Activated CD4-positive, alpha-beta T cell treated with anti-CD3 and anti-CD28 coated beads, Interleukin-2, amount 10 ng/mL, durations not matched to agents 7 days and 5 days (primary cell): Measurements from ENCODE around the gene METTL21A. TPM values are rescaled to one million over a fixed set of nuclear protein-coding genes. Genes with fewer than 3 reads are reported as not detected.
A peak's percentile ranks its signal among the peaks of the same experiment; 100 is the strongest.
"Not testable (repeated sequence)": the region's sequence is repeated elsewhere in the genome, so short reads cannot be mapped to it uniquely, and the experiment has no call there.

Source experiments
- CTCF ChIA-PET: fragments of 350-600 bp; sonication (Branson Sonifier 250); formaldehyde crosslinking; loops from one replicate; lab custom pipeline; 2021; ENCODE audit warnings: antibody characterized with exemption; lab: Charles Lee
- POLR2A ChIA-PET: fragments of 350-600 bp; sonication (Branson Sonifier 250); formaldehyde crosslinking; loops from one replicate; lab custom pipeline; 2021; ENCODE audit warnings: antibody characterized with exemption; lab: Charles Lee
- DNase-seq: peaks from one replicate; pipeline ENCODE4 v3.0.0-alpha.2; 2020
- H3K27ac Mint-ChIP-seq: one replicate; pipeline ENCODE4 v1.8.0; 2021; ENCODE audit warnings: mild to moderate bottlenecking, moderate library complexity, mixed read lengths
- H3K27me3 Mint-ChIP-seq: one replicate; pipeline ENCODE4 v1.8.0; 2021; ENCODE audit warnings: mixed read lengths
- H3K36me3 Mint-ChIP-seq: one replicate; pipeline ENCODE4 v1.8.0; 2021; ENCODE audit warnings: low read depth, mixed read lengths
- H3K4me1 Mint-ChIP-seq: one replicate; pipeline ENCODE4 v1.8.0; 2021; ENCODE audit warnings: mixed read lengths
- H3K4me3 Mint-ChIP-seq: one replicate; pipeline ENCODE4 v1.8.0; 2021; ENCODE audit warnings: mild to moderate bottlenecking, moderate library complexity, mixed read lengths
- H3K9me3 Mint-ChIP-seq: one replicate; pipeline ENCODE4 v1.8.0; 2021; ENCODE audit warnings: mixed read lengths
- total RNA-seq, 2 experiments: library from RNA; stranded (reverse); gene quantifications; one replicate each; pipeline ENCODE4 v1.2.3, GENCODE V29; 2021

The METTL21A gene
- total RNA-seq = 10 to 100 TPM; 18.8 to 19.3 TPM

DNA sequence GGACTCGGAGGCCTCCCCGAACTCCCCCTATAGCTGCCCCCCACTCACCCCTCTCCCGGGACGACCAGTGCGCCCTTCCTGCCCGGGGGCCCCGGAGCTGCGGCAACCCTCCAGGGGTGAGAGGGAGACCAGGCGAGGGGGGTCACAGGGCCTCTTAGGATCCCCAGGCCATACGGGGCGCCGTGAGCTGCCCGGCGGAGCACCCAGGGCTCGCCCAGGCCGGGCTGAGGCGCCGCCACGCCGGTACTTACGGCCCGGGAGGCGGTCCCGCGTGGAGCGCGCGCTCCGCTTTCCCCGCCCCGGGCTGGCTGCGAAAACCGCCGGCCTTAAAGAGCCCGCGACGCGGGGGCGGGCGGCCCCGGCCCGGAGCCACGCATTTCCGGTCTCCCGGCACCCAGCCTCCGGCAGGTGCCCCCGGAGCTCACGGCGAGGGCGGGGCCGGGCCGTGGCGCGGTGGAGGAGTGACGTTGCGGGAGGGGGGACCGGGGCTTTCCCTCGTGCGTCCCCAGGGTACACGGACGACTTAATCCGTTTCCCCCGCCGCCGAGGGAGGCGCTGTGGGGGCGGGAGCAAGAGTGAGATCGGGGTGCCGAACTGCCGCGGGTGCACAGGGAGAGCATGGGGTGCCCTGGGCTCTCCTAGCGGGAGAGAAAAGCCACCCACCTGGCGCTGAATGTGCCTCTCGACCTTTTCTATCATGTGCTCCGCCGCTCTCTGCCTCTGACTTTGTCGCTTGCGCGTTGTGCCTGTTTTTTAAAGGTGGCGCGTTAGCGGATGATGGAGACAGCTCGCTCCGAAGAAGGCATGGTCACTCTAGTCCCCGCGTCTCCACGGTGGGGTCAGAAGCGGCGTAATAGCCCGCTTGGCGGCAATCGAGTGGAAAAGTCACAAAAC is at the start of gene METTL21A:
METTL21A (minus strand) TSS at position 381 of the 894 bp plus-strand sequence. CDS start 1,019 bp downstream, outside the sequence.
- Mint-ChIP-seq H3K4me1 (peaks cover 46% of the 10 kb centered on the region), H3K27ac (peak within 1 kb of the TSS; percentile 97), H3K4me3 (peak within 1 kb of the TSS; percentile 93), H3K27me3 (no peaks in the 10 kb centered on the region), H3K9me3 (no peaks in the 10 kb centered on the region), H3K36me3 (peaks cover 22% of the 10 kb centered on the region)
- POLR2A ChIA-PET = interaction anchor here (0.6 to 2.2 kb wide), 4 partner anchors 92 to 120 kb away, joined by 3 to 12 read pairs (median 8); partner anchors contain the start of gene CREB1
- DNase-seq = peak; percentile 93
- CTCF ChIA-PET = interaction anchor here (0.5 to 2.6 kb wide), 26 partner anchors 10 to 899 kb away, joined by 3 to 17 read pairs (median 4); partner anchors contain the start of genes FASTKD2 and MDH1B

DNA sequence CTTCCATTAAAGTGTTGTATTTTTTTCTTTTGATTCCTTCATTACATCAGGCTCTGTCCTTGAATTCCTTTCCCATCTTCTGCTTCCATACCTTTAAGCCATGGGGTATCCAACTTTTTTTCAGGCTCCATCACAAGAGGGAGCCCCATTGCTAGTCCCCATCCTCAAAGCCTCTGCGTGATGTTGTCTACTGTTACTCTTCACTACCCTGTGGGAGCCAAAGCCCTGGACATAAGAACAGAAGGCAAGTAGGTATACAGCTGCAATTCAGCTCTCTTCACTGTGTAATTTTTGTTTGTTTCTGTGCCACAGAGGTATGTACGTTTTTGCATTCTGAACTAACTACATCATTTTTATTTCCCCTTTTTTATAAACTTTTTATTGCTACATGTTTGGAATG is 49.6 kb upstream of the METTL21A start:
- ChIA-PET CTCF (interaction anchor here (0.6 kb wide), 1 partner anchor 431 kb away, joined by 3 read pairs; no protein-coding TSS in a partner anchor), POLR2A (no interaction called here)
- H3K36me3 Mint-ChIP-seq = no peaks in the 10 kb centered on the region
- no peaks in the 10 kb centered on the region for H3K9me3 Mint-ChIP-seq
- H3K4me1 Mint-ChIP-seq = no peaks in the 10 kb centered on the region
- H3K4me3 Mint-ChIP-seq = no peak overlapping the region
- no peak overlapping the region for H3K27ac Mint-ChIP-seq
- no peak for DNase-seq
- H3K27me3 Mint-ChIP-seq = peaks cover 3% of the 10 kb centered on the region

DNA sequence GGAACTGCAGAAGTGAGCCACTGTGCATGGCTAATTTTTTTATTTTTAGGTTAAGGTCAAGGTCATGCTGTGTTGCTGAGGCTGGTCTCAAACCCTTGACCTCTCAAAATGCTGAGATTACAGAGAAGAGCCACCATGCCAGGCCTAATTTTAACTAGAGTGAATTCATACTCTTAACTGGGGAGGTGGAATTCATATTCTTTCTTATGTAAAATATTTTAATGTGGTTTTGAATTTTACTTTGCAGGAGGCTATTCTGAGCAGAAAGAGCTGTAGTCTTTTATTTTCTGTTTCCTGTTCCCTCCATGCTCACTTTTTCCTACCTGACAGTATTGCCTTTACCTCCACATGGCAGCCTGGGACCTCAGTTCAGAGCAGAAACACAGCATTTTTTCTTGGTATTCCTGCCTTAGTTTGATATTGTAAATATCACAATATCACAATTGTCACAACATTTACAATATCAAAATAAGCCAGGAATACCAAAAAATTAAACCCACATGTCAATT is 49.1 kb upstream of the METTL21A start:
- Mint-ChIP-seq H3K4me3 (no peak overlapping the region), H3K36me3 (no peaks in the 10 kb centered on the region), H3K27ac (no peak overlapping the region), H3K27me3 (peaks cover 3% of the 10 kb centered on the region), H3K9me3 (no peaks in the 10 kb centered on the region), H3K4me1 (no peaks in the 10 kb centered on the region)
- POLR2A ChIA-PET = no interaction called here
- CTCF ChIA-PET = interaction anchor here (0.5 kb wide), 1 partner anchor 163 kb away, joined by 4 read pairs; no protein-coding TSS in a partner anchor
- DNase-seq = no peak

DNA sequence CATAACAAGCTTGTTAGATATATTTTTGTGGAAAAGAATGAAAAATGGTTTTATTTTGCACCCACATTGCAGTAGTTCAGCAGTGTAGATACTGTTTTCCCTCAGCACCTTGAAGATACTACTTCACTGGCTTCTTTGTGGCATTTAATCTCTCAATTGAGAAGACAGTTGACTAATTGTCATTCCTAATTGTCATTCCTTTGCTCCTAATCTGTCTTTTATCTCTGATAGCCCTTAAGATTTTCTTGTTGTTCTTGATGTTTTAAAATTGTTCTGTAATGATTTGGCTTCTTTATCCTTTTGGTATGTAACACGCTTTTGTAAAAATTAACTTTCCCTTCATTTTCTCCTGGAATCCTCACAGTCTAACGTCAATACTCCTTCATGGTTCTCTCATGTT is 48.2 kb upstream of the METTL21A start:
- H3K4me1 Mint-ChIP-seq = no peaks in the 10 kb centered on the region
- POLR2A ChIA-PET = no interaction called here
- peaks cover 3% of the 10 kb centered on the region for H3K27me3 Mint-ChIP-seq
- no peak overlapping the region for H3K27ac Mint-ChIP-seq
- no peak overlapping the region for H3K4me3 Mint-ChIP-seq
- no peaks in the 10 kb centered on the region for H3K9me3 Mint-ChIP-seq
- H3K36me3 Mint-ChIP-seq = no peaks in the 10 kb centered on the region
- CTCF ChIA-PET = interaction anchor here (0.5 kb wide), 1 partner anchor 164 kb away, joined by 4 read pairs; no protein-coding TSS in a partner anchor
- no peak for DNase-seq

DNA sequence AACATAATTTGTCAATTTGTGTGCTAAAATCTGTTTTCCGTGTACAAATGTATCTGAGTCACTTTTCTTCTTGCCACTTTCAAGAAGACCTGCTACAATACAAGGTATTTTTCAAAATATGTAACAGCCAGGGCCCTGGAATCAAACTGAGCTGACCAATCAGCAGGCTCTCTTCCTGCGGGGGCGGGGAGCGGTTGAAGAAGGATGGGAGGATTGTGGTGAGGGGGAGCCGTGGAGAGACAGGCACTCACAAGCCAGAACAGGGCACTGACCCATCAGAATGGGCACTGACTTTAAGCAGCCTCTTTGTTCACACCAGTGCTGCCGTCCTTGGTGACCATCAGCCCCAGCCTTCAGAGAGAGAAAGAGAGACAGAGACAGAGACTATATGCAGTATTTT is 45.7 kb upstream of the METTL21A start:
- ChIA-PET POLR2A (no interaction called here), CTCF (no interaction called here)
- Mint-ChIP-seq H3K27ac (no peak overlapping the region), H3K4me1 (no peaks in the 10 kb centered on the region), H3K27me3 (peaks cover 3% of the 10 kb centered on the region), H3K36me3 (no peaks in the 10 kb centered on the region), H3K4me3 (no peak overlapping the region), H3K9me3 (no peaks in the 10 kb centered on the region)
- no peak for DNase-seq

DNA sequence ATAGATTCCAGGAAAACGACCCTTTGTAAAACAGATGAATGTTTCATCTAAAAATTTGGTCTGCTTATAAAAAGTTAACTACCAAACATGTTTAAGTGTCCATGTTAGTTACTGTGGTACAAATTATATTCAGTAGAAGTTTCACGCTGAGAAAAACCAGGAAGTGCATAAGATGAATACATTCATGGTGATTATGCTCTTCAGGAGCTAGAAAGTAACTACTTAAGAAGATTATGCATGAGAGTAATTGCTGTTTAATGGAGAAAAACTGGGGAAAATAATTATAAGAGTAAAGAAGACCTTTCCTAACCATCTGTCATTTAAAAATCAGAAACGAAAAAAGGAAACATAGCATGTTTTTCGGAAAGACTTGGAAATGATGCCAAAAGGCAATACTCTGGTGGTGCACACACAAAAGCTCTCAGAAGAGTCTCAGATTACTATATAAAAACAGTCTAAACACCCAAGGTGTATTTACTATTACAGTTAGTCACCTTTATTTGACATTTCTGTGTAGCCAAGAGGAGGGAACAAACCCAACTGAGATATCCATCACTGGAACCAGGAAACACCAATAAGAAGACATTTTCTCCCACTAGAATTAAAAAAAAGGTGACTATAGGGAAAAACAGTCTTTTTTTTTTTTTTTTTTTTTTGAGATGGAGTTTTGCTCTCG is 38.8 kb upstream of the METTL21A start:
- H3K4me3 Mint-ChIP-seq = no peak overlapping the region
- H3K36me3 Mint-ChIP-seq = no peaks in the 10 kb centered on the region
- ChIA-PET POLR2A (no interaction called here), CTCF (no interaction called here)
- no peak overlapping the region for H3K27ac Mint-ChIP-seq
- no peaks in the 10 kb centered on the region for H3K4me1 Mint-ChIP-seq
- no peaks in the 10 kb centered on the region for H3K9me3 Mint-ChIP-seq
- no peaks in the 10 kb centered on the region for H3K27me3 Mint-ChIP-seq
- DNase-seq = no peak

DNA sequence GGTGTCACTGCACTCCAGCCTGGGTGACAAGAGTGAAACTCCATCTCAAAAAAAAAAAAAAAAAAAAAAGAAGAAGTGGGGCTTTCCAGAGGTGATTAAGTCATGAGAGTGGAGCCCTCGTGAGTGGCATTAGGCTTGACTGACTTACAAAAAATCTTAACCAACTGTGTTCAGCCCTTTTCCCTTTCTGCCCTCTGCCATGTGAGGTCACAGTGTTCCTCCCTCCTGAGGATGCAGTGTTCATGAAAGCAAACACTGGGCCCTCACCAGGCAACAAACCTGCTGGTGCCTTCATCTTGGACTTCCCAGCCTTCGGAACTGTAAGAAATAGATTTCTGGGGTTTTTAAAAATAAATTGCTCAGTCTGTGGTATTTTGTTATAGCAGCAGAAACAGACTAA is 37.0 kb upstream of the METTL21A start:
- Mint-ChIP-seq H3K4me1 (no peaks in the 10 kb centered on the region), H3K27me3 (no peaks in the 10 kb centered on the region), H3K9me3 (no peaks in the 10 kb centered on the region), H3K4me3 (no peak overlapping the region), H3K27ac (no peak overlapping the region), H3K36me3 (no peaks in the 10 kb centered on the region)
- ChIA-PET CTCF (no interaction called here), POLR2A (no interaction called here)
- no peak for DNase-seq

DNA sequence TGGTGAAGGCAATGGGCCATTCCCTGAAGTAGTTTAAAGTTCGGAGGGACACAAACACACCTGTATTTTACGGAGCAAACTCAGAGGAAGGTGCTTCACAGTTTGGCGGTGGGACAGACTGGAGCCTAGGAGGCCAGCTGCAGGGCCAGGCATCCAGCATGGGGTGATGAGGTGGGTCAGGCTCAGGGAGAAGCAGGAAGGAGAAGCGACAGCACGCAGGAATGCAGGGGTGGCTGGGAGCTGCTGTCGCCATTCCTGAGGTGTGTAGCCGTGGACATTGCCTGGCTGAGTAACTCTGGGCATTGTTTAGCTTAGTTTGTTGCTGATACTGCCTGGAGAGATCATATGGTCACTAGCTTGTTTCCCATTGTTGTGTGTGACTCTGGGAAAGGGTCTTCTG is 35.8 kb upstream of the METTL21A start:
- no peaks in the 10 kb centered on the region for H3K27me3 Mint-ChIP-seq
- DNase-seq = no peak
- H3K9me3 Mint-ChIP-seq = no peaks in the 10 kb centered on the region
- H3K27ac Mint-ChIP-seq = no peak overlapping the region
- ChIA-PET POLR2A (no interaction called here), CTCF (interaction anchor here (0.7 kb wide), 1 partner anchor 1527 kb away, joined by 3 read pairs; no protein-coding TSS in a partner anchor)
- no peak overlapping the region for H3K4me3 Mint-ChIP-seq
- no peaks in the 10 kb centered on the region for H3K4me1 Mint-ChIP-seq
- no peaks in the 10 kb centered on the region for H3K36me3 Mint-ChIP-seq

DNA sequence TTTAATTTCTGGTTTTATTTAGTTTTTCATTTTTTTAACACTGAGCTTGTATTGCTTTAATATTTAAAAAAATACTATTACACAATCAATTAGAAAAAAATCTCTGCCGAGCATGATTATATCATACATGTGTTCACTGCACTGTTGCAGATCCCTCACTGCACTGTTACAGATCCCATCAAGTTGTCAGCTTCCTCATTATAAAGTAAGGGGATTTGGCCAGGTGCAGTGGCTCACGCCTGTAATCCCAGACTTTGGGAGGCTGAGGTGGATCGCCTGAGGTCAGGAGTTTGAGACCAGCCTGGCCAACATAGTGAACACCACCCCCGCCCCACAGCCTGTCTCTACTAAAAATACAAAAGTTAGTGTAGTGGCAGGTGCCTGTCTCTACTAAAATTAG is 33.0 kb upstream of the METTL21A start:
- no peaks in the 10 kb centered on the region for H3K27me3 Mint-ChIP-seq
- H3K36me3 Mint-ChIP-seq = no peaks in the 10 kb centered on the region
- H3K4me3 Mint-ChIP-seq = no peak overlapping the region
- ChIA-PET CTCF (interaction anchor here (0.6 kb wide), 1 partner anchor 568 kb away, joined by 4 read pairs; no protein-coding TSS in a partner anchor), POLR2A (no interaction called here)
- no peak overlapping the region for H3K27ac Mint-ChIP-seq
- H3K9me3 Mint-ChIP-seq = no peaks in the 10 kb centered on the region
- no peaks in the 10 kb centered on the region for H3K4me1 Mint-ChIP-seq
- no peak for DNase-seq

DNA sequence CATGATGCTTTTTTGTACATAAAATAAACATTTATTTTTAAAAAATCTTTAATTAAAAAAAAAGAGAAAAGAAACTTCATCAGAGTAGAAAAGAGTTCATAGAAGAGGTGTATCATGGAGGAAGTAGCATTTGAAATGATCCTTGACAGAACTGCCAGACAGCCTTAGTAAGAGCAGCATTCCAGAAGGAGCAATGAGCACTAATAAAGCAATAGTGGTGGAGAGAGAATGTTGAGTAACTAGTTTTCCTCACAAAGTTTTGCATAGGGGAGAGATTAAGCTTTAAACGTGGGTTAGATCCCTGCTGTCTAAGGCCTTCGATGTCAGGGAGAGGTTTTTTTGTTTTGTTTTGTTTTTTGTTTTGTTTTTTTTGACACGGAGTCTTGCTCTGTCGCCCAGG is 29.8 kb upstream of the METTL21A start:
- no peak for DNase-seq
- Mint-ChIP-seq H3K27ac (no peak overlapping the region), H3K9me3 (no peaks in the 10 kb centered on the region), H3K4me3 (no peak overlapping the region), H3K36me3 (no peaks in the 10 kb centered on the region), H3K4me1 (no peaks in the 10 kb centered on the region), H3K27me3 (no peaks in the 10 kb centered on the region)
- ChIA-PET CTCF (no interaction called here), POLR2A (no interaction called here)

DNA sequence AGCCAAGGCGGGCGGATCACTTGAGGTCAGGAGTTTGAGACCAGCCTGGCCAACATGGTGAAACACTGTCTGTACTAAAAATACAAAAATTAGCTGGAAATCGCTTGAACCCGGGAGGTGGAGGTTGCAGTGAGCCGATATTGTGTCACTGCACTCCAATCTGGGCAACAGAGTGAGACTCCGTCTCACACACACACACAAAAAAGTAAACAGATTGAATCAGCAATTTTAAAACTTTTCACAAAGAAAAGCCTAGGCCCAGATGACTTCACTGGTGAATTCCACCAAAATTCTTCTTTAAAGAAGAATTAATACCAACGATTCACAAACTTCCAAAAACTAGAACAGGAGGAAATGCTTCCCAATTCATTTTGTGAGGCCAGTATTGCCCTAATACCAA is 21.4 kb upstream of the METTL21A start:
- H3K4me1 Mint-ChIP-seq, DNase-seq, H3K36me3 Mint-ChIP-seq, H3K9me3 Mint-ChIP-seq, H3K27me3 Mint-ChIP-seq, H3K27ac Mint-ChIP-seq, H3K4me3 Mint-ChIP-seq, POLR2A ChIA-PET: not testable (repeated sequence)
- CTCF ChIA-PET = interaction anchor here (0.5 kb wide), 1 partner anchor 16 kb away, joined by 3 read pairs; no protein-coding TSS in a partner anchor

DNA sequence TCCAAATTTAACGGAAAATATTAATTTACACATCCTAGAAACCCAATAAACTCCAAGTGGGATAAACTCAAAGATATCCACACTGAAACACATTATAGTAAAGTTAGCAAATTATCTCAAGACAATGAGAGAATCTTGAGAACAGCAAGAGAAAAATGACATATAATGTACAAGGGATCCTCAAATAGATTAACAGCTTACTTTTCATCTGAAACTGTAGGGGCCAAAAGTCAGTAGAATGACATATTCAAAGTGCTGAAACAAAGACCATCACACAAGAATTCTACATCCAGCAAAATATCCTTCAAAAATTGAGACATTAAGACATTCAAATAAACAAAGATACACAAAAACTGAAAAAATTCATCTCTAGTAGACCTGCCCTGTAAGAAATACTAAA is 18.7 kb upstream of the METTL21A start:
- ChIA-PET CTCF (no interaction called here), POLR2A (no interaction called here)
- peaks cover 13% of the 10 kb centered on the region for H3K9me3 Mint-ChIP-seq
- no peak for DNase-seq
- peaks cover 4% of the 10 kb centered on the region for H3K27me3 Mint-ChIP-seq
- H3K27ac Mint-ChIP-seq = no peak overlapping the region
- no peaks in the 10 kb centered on the region for H3K36me3 Mint-ChIP-seq
- H3K4me3 Mint-ChIP-seq = no peak overlapping the region
- no peaks in the 10 kb centered on the region for H3K4me1 Mint-ChIP-seq
